ENCODE measurements around the gene IL22RA2.

Gene IL22RA2

DNA sequence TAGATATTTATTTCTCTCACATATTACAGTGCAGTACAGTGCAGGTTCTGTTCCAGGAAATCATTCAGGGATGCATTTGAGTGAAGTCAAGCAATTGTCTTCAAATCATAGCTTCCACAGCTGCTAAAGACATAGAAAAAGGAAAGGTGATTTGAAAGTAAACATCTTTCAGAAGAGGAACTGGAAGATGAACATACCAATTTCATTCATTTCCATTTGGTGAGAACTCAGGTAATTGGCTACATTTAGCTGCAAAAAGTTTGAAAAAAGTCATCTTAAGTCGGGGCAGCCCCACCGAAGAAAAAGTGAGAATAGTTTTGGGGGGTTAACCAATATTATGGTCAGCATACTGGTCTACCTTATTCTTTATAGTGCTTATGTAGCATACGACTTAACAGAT is 67.3 kb downstream of the IL22RA2 start:
- Histone ChIP-seq H4K8ac (ENCODE audit: low read depth, low read length) (no peak overlapping the region), H3K36me3 (ENCODE audit: control insufficient read depth in 1 of 2, insufficient read depth in 2 of 2, low read length in 2 of 2) (no peaks in the 10 kb centered on the region), H4K91ac (ENCODE audit: low read depth, low read length) (no peak overlapping the region), H3K14ac (ENCODE audit: low read length) (no peak overlapping the region), H3K27ac (ENCODE audit: low read depth, low read length) (no peak overlapping the region), H3K27me3 (ENCODE audit: insufficient read depth, low read length) (no peaks in the 10 kb centered on the region), H3K4me2 (ENCODE audit: low read length) (no peak overlapping the region), H3K4me1 (ENCODE audit: control insufficient read depth in 1 of 2, insufficient read depth in 2 of 2, low read length in 2 of 2) (no peaks in the 10 kb centered on the region), H3K23ac (ENCODE audit: low read length) (no peak overlapping the region), H4K12ac (ENCODE audit: low read depth, low read length) (no peak overlapping the region), H3K4me3 (ENCODE audit: low read depth, low read length) (no peak overlapping the region), H3K79me1 (ENCODE audit: low read length) (no peaks in the 10 kb centered on the region), H3K18ac (ENCODE audit: low read length) (no peak overlapping the region), H3K79me2 (ENCODE audit: control insufficient read depth, insufficient read depth, low read length, poor library complexity) (no peaks in the 10 kb centered on the region), H2BK120ac (ENCODE audit: insufficient read depth, low read length, poor library complexity) (no peak overlapping the region), H2AFZ (ENCODE audit: insufficient read depth, low read length, poor library complexity) (no peak overlapping the region), H2BK5ac (ENCODE audit: low read depth, low read length, poor library complexity) (no peak overlapping the region), H3K4ac (ENCODE audit: low read depth, low read length) (no peak overlapping the region), H3K9me3 (ENCODE audit: insufficient read depth, low read depth, low read length) (no peaks in the 10 kb centered on the region), H2BK12ac (ENCODE audit: low read length) (no peak overlapping the region), H2AK5ac (ENCODE audit: low read length) (no peak overlapping the region), H3K9ac (ENCODE audit: low read length) (no peak overlapping the region)
- DNase-seq, result no peak
- WGBS (ENCODE audit: extremely low coverage, insufficient coverage, insufficient read length), result no CpG with 5 or more reads among the region's 3 CpGs

- no peak overlapping the region for H2BK5ac ChIP-seq (ENCODE audit: low read depth, low read length, poor library complexity)
- no peak overlapping the region for H2BK120ac ChIP-seq (ENCODE audit: insufficient read depth, low read length, poor library complexity)
- H2AK5ac ChIP-seq (ENCODE audit: low read length), result no peak overlapping the region
- no peak overlapping the region for H3K14ac ChIP-seq (ENCODE audit: low read length)
- no peak overlapping the region for H4K8ac ChIP-seq (ENCODE audit: low read depth, low read length)
- no peaks in the 10 kb centered on the region for H3K27me3 ChIP-seq (ENCODE audit: insufficient read depth, low read length)
- no peak overlapping the region for H4K12ac ChIP-seq (ENCODE audit: low read depth, low read length)
- no peak overlapping the region for H3K4me2 ChIP-seq (ENCODE audit: low read length)
- no peaks in the 10 kb centered on the region for H3K9me3 ChIP-seq (ENCODE audit: insufficient read depth, low read depth, low read length)
- WGBS (ENCODE audit: extremely low coverage, insufficient coverage, insufficient read length), result no CpG with 5 or more reads among the region's 4 CpGs
- H3K27ac ChIP-seq (ENCODE audit: low read depth, low read length), result no peak overlapping the region
- no peak overlapping the region for H2BK12ac ChIP-seq (ENCODE audit: low read length)
- no peaks in the 10 kb centered on the region for H3K79me1 ChIP-seq (ENCODE audit: low read length)
- no peak overlapping the region for H4K91ac ChIP-seq (ENCODE audit: low read depth, low read length)
- H3K4me3 ChIP-seq (ENCODE audit: low read depth, low read length), result no peak overlapping the region
- H3K36me3 ChIP-seq (ENCODE audit: control insufficient read depth in 1 of 2, insufficient read depth in 2 of 2, low read length in 2 of 2), result no peaks in the 10 kb centered on the region
- H3K4ac ChIP-seq (ENCODE audit: low read depth, low read length), result no peak overlapping the region
- H3K23ac ChIP-seq (ENCODE audit: low read length), result no peak overlapping the region
- no peak overlapping the region for H3K18ac ChIP-seq (ENCODE audit: low read length)
- H2AFZ ChIP-seq (ENCODE audit: insufficient read depth, low read length, poor library complexity), result no peak overlapping the region
- no peaks in the 10 kb centered on the region for H3K4me1 ChIP-seq (ENCODE audit: control insufficient read depth in 1 of 2, insufficient read depth in 2 of 2, low read length in 2 of 2)
- no peak overlapping the region for H3K9ac ChIP-seq (ENCODE audit: low read length)
- no peaks in the 10 kb centered on the region for H3K79me2 ChIP-seq (ENCODE audit: control insufficient read depth, insufficient read depth, low read length, poor library complexity)
- DNase-seq, result no peak
Observed at GRCh38 chr6:137105375-137105774, 68.1 kb downstream of the IL22RA2 start.

DNA sequence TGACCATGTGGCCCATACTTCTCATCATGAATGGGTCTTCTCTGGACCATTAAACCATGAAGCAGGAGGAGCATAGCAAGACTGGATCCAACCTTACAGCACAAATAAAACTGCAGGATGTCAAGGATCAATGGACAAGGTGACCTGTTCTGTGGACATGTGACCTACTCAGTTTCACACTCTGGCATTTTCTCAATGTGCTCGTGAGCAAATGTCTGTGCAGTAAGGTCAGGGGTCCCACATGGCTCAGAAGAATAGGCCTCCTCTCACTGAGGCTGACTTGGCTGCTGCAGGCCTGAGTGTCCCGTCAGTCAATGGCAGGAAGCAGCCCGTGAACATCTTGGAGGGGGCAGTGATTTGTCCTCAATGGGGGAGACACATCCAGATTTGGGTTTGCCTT is 68.5 kb downstream of the IL22RA2 start:
- Histone ChIP-seq H3K4me2 (ENCODE audit: low read length) (no peak overlapping the region), H3K9me3 (ENCODE audit: insufficient read depth, low read depth, low read length) (no peaks in the 10 kb centered on the region), H3K27me3 (ENCODE audit: insufficient read depth, low read length) (no peaks in the 10 kb centered on the region), H3K9ac (ENCODE audit: low read length) (no peak overlapping the region), H3K4me3 (ENCODE audit: low read depth, low read length) (no peak overlapping the region), H3K27ac (ENCODE audit: low read depth, low read length) (no peak overlapping the region), H3K79me1 (ENCODE audit: low read length) (no peaks in the 10 kb centered on the region), H3K18ac (ENCODE audit: low read length) (no peak overlapping the region), H3K4ac (ENCODE audit: low read depth, low read length) (no peak overlapping the region), H2AFZ (ENCODE audit: insufficient read depth, low read length, poor library complexity) (no peak overlapping the region), H2BK5ac (ENCODE audit: low read depth, low read length, poor library complexity) (no peak overlapping the region), H4K12ac (ENCODE audit: low read depth, low read length) (no peak overlapping the region), H4K91ac (ENCODE audit: low read depth, low read length) (no peak overlapping the region), H2BK120ac (ENCODE audit: insufficient read depth, low read length, poor library complexity) (no peak overlapping the region), H3K23ac (ENCODE audit: low read length) (no peak overlapping the region), H2BK12ac (ENCODE audit: low read length) (no peak overlapping the region), H3K14ac (ENCODE audit: low read length) (no peak overlapping the region), H4K8ac (ENCODE audit: low read depth, low read length) (no peak overlapping the region), H2AK5ac (ENCODE audit: low read length) (no peak overlapping the region), H3K4me1 (ENCODE audit: control insufficient read depth in 1 of 2, insufficient read depth in 2 of 2, low read length in 2 of 2) (no peaks in the 10 kb centered on the region), H3K79me2 (ENCODE audit: control insufficient read depth, insufficient read depth, low read length, poor library complexity) (no peaks in the 10 kb centered on the region), H3K36me3 (ENCODE audit: control insufficient read depth in 1 of 2, insufficient read depth in 2 of 2, low read length in 2 of 2) (no peaks in the 10 kb centered on the region)
- no peak for DNase-seq
- no CpG with 5 or more reads among the region's 3 CpGs for WGBS (ENCODE audit: extremely low coverage, insufficient coverage, insufficient read length)

DNA sequence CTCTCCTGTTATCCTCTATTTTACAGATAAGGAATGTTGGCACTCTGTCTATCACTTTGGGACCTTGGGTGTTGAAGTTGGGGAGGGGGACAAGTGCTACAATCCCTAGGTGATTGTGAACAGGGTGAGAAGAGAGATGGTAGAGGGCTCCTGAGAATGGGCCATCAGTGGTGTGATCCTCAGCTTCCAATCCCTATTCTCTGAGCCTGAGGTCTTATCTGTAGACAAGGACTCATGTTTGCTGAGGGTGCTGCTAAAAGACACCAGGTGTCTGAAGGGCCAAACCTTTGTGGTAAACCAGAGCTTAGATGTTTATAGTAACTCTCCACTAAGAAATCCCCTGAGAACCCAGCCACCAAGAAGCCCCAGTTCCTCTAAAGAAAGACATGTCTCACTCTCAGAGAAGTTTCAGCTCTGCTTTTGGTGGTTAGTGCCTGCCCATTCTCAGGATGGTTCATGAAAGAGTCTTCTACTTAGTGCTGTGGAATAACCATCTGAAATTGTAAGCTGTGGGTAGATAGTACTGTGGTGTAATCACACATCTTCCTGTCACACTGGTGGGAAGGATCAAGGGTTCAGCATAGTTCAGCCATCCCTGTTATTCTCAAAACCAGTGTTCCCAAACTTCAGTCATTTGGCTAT is 70.5 kb downstream of the IL22RA2 start:
- H3K23ac ChIP-seq (ENCODE audit: low read length), result no peak overlapping the region
- no peaks in the 10 kb centered on the region for H3K79me2 ChIP-seq (ENCODE audit: control insufficient read depth, insufficient read depth, low read length, poor library complexity)
- H3K27me3 ChIP-seq (ENCODE audit: insufficient read depth, low read length), result no peaks in the 10 kb centered on the region
- no peak overlapping the region for H3K4me3 ChIP-seq (ENCODE audit: low read depth, low read length)
- H2BK5ac ChIP-seq (ENCODE audit: low read depth, low read length, poor library complexity), result no peak overlapping the region
- H3K4me1 ChIP-seq (ENCODE audit: control insufficient read depth in 1 of 2, insufficient read depth in 2 of 2, low read length in 2 of 2), result no peaks in the 10 kb centered on the region
- H2BK120ac ChIP-seq (ENCODE audit: insufficient read depth, low read length, poor library complexity), result no peak overlapping the region
- H3K79me1 ChIP-seq (ENCODE audit: low read length), result no peaks in the 10 kb centered on the region
- no peak overlapping the region for H2AFZ ChIP-seq (ENCODE audit: insufficient read depth, low read length, poor library complexity)
- no peak overlapping the region for H4K8ac ChIP-seq (ENCODE audit: low read depth, low read length)
- H3K4ac ChIP-seq (ENCODE audit: low read depth, low read length), result no peak overlapping the region
- H3K4me2 ChIP-seq (ENCODE audit: low read length), result no peak overlapping the region
- H3K9ac ChIP-seq (ENCODE audit: low read length), result no peak overlapping the region
- no peak for DNase-seq
- H3K9me3 ChIP-seq (ENCODE audit: insufficient read depth, low read depth, low read length), result no peaks in the 10 kb centered on the region
- no peak overlapping the region for H2BK12ac ChIP-seq (ENCODE audit: low read length)
- H4K12ac ChIP-seq (ENCODE audit: low read depth, low read length), result no peak overlapping the region
- no peaks in the 10 kb centered on the region for H3K36me3 ChIP-seq (ENCODE audit: control insufficient read depth in 1 of 2, insufficient read depth in 2 of 2, low read length in 2 of 2)
- no peak overlapping the region for H4K91ac ChIP-seq (ENCODE audit: low read depth, low read length)
- H3K18ac ChIP-seq (ENCODE audit: low read length), result no peak overlapping the region
- H2AK5ac ChIP-seq (ENCODE audit: low read length), result no peak overlapping the region
- H3K14ac ChIP-seq (ENCODE audit: low read length), result no peak overlapping the region
- H3K27ac ChIP-seq (ENCODE audit: low read depth, low read length), result no peak overlapping the region

Measured in trophoblast cell (in vitro differentiated cells and primary cell).